ENCODE measurements around the gene RASAL2. TPM values are rescaled to one million over a fixed set of nuclear protein-coding genes. Genes with fewer than 3 reads are reported as not detected.

The RASAL2 gene
- total RNA-seq, 4 donors from 2014 or later = 17.0 to 27.4 (median 20.2) TPM

- ATAC-seq = no peak
- H3K27ac ChIP-seq = no peak overlapping the region
- WGBS, 2 donors (ENCODE audit: low coverage in 1 of 2) = 94 to 96% methylated on average over 2 to 3 of the region's 3 CpGs
Measured at GRCh38 chr1:178328728-178329127, 234.8 kb downstream of the RASAL2 start.

DNA sequence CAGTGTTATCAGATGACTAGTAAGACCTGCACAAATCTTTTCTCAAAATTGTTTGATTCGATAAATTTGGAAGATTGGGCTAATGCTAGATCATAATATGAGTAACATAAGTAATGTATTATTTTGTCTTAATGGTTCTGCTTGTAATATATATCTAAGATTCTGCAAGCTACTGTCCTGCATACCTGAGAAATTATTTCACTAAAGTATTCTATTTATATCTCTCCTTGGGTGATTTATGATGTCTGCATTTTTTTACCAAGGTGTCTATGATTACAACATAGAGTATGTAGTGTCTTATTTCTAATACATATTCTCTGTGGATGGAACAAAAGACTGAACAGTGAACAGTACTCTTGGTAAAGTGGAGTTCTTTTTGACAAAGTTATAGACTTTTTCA, 236.2 kb downstream of the RASAL2 start:
- Histone ChIP-seq H3K27ac (no peak overlapping the region), H3K4me1 (peaks cover 0 to 19% (median 7%) of the 10 kb centered on the region in 3 donors), H3K27me3 (no peaks in the 10 kb centered on the region), H3K9me3 (no peaks in the 10 kb centered on the region), H3K4me3 (no peak overlapping the region), H3K36me3 (no peaks in the 10 kb centered on the region)
- no peak for ATAC-seq
- 77 to 84% methylated on average over 1 of the region's 1 CpG for WGBS, 2 donors (ENCODE audit: low coverage in 1 of 2)
- TF ChIP-seq POLR2AphosphoS5 (IDR thresholded peaks at IDR 0.05) (no peak), POLR2A (IDR thresholded peaks at IDR 0.05) (no peak), EP300 (IDR thresholded peaks at IDR 0.05) (no peak), CTCF (IDR thresholded peaks at IDR 0.05) (no peak)

More at GRCh38 chr1:178328728-178329127, 234.8 kb downstream of the RASAL2 start:
- Histone ChIP-seq H3K27me3 (no peaks in the 10 kb centered on the region), H3K9me3 (no peaks in the 10 kb centered on the region), H3K4me3 (no peak overlapping the region), H3K36me3 (no peaks in the 10 kb centered on the region), H3K4me1 (peaks cover 0 to 19% (median 7%) of the 10 kb centered on the region in 3 donors)
- no peak for TF ChIP-seq EP300 (IDR thresholded peaks at IDR 0.05)
- TF ChIP-seq POLR2A (IDR thresholded peaks at IDR 0.05) = no peak
- TF ChIP-seq POLR2AphosphoS5 (IDR thresholded peaks at IDR 0.05) = no peak
- TF ChIP-seq CTCF (IDR thresholded peaks at IDR 0.05) = no peak

DNA sequence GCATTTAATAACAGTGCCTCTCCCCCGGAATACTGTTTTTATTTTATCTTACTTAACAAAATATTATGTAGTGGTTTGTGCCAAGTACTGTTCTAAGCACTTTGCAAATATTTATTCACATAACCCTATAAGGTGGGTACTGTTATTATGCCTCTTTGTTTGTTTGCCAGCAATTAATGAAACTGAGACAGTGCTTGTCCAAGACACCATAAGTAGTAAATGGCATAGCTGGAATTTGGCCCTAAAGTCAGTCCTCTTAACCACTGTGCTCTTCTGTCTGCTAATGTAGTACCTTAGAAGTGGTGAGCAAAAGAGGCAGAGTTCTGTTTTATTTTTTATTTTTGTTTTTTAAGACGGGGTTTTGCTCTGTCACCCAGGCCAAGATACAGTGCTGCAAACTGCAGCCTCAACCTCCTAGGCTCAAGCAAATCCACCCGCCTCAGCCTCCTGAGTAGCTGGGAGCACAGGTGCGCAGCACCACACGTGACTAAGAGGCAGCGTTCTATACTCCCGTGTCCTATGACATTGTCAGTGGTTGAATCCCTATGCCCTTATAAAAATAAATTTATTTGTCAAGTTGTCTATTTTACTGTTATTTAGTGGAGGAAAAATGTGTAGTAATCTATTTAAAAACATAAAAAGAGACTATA, 237.1 kb downstream of the RASAL2 start:
- Histone ChIP-seq H3K4me3 (no peak overlapping the region), H3K4me1 (peaks cover 0 to 19% (median 7%) of the 10 kb centered on the region in 3 donors), H3K27ac (no peak overlapping the region), H3K36me3 (no peaks in the 10 kb centered on the region), H3K27me3 (no peaks in the 10 kb centered on the region), H3K9me3 (no peaks in the 10 kb centered on the region)
- TF ChIP-seq POLR2A (IDR thresholded peaks at IDR 0.05) = no peak
- no peak for TF ChIP-seq EP300 (IDR thresholded peaks at IDR 0.05)
- no peak for TF ChIP-seq POLR2AphosphoS5 (IDR thresholded peaks at IDR 0.05)
- no peak for TF ChIP-seq CTCF (IDR thresholded peaks at IDR 0.05)
- no peak for ATAC-seq
- WGBS, 2 donors (ENCODE audit: low coverage in 1 of 2) = 66 to 83% methylated on average over 4 of the region's 7 CpGs

GRCh38 chr1:178335426-178335825, 241.5 kb downstream of the RASAL2 start:
- WGBS, 2 donors (ENCODE audit: low coverage in 1 of 2) = 72 to 81% methylated on average over 3 of the region's 3 CpGs
- ATAC-seq = no peak
- no peak overlapping the region for H3K27ac ChIP-seq

More at GRCh38 chr1:178335426-178335825, 241.5 kb downstream of the RASAL2 start:
- Histone ChIP-seq H3K4me1 (peaks cover 0 to 9% (median 7%) of the 10 kb centered on the region in 3 donors), H3K4me3 (no peak overlapping the region), H3K27me3 (no peaks in the 10 kb centered on the region), H3K36me3 (no peaks in the 10 kb centered on the region), H3K9me3 (no peaks in the 10 kb centered on the region)
- TF ChIP-seq POLR2AphosphoS5 (IDR thresholded peaks at IDR 0.05) = no peak
- no peak for TF ChIP-seq CTCF (IDR thresholded peaks at IDR 0.05)
- no peak for TF ChIP-seq POLR2A (IDR thresholded peaks at IDR 0.05)
- no peak for TF ChIP-seq EP300 (IDR thresholded peaks at IDR 0.05)
